NCI-H510A treated with DMSO at 0.1 percent for 48 hours (cell line): ENCODE data around the gene ELAVL2.
"Not testable (repeated sequence)": the region's sequence is repeated elsewhere in the genome, so short reads cannot be mapped to it uniquely, and the experiment has no call there.

Experiments used
- DNase-seq: peaks from one replicate; lab custom pipeline; 2025; lab: John Stamatoyannopoulos, UW

Gene ELAVL2

DNA sequence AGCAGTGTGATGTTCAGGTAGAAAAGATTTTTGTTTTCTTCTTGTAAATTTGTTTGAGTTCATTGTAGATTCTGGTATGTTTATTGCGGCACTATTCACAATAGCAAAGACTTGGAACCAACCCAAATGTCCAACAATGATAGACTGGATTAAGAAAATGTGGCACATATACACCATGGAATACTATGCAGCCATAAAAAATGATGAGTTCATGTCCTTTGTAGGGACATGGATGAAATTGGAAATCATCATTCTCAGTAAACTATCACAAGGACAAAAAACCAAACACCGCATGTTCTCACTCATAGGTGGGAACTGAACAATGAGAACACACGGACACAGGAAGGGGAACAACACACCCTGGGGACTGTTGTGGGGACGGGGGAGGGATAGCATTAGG lies 103.0 kb downstream of the ELAVL2 start:
- DNase-seq, result not testable (repeated sequence)

DNA sequence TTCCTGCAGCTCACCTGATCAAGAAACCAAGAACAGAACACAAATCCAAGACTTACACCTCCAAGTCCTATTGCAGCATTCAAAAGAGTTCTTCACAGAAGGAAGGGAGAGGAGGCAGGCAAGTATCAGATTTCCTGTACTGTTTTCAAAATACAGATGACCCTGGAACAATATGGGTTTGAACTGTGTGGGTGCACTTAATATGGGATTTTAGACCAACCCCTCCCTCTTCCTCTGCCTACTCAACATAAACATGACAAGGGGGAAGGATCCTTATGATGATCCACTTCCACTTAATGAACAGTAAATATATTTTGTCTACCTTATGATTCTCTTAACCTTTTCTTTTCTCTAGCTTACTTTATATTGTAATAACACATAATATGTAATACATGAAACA lies 104.6 kb downstream of the ELAVL2 start:
- DNase-seq, result no peak

DNA sequence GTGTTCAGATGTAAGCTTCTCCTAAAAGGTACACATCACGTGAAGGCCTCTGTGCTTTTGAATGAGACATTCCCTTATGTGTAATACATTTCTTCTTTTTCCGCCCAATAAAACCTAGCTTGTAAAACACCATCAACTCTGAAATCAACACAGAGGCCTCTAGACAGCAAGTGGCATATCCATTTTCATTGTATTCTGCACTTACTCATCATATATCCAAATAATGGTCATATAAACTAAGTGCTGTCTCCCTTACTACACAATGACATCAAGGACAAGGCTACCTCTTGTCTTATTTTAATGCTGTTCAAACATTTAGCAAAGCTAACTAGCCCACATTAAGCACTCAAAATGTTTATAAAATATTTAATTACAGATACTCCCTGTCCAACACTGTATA lies 108.5 kb downstream of the ELAVL2 start:
- DNase-seq, result peak; percentile 35

DNA sequence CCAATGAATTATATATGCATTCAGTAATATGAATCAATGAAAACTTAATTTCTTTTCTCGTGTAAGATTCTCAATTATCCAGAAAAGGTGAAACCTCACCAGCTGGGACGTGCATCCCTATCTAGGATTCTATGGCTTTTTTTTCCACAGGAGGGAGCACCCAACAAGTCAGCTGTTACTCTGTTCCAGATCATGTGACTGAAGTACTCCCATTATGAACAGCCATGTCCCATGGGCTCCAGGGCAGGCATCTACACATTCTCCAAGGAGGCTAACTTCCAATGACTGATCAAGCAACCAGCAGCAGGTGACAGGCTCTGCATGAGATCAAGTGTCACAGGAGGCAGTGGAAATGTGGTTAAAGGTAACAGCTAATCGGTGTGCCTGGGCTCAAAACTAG lies 118.8 kb downstream of the ELAVL2 start:
- no peak for DNase-seq

DNA sequence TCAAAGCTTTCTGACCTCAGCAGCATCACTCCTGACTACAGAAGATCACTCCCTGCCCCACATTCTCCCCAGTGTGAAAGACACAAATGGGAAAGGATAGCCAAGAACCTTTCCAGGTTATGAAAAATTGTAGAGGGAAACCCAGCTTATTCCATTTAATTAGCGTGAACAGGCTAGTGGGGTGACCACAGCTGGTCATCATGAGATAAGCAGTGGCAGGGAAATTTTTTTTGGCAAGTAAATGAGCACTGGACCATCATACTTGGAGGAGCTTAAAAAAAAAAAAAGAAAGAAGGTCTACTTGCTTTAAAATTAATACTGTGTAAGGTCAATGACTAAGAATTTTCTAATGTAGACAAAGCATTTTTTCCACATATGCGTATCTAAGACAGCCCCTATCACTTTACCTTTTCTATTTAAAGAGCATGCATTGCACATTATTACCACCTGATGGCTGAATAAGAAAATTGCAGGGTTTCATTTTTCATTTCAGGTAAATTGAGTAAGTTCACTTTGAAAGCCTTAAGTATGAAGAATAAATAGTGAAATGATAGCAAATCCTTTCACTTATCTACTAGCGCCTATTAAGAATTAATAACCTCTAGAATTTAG lies 123.6 kb downstream of the ELAVL2 start:
- DNase-seq, result no peak

DNA sequence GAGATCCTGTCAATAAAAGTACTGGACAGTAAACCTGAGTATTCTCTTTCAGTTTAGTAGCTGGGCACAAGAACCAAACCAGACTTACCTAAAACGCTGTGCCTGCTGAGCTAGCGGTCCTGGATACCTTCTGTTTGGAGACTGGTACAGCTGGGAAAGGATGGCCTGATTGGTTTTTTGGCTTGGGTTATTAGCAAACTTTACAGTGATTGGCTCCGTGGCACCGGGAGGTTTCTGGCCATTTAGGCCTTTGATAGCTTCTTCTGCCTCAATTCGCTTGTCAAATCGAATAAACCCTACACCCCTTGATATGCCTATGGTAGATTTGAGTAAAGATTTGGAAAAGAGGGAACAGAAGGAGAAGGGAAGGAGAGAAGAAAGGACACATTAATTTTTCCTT lies 124.7 kb downstream of the ELAVL2 start:
- no peak for DNase-seq

DNA sequence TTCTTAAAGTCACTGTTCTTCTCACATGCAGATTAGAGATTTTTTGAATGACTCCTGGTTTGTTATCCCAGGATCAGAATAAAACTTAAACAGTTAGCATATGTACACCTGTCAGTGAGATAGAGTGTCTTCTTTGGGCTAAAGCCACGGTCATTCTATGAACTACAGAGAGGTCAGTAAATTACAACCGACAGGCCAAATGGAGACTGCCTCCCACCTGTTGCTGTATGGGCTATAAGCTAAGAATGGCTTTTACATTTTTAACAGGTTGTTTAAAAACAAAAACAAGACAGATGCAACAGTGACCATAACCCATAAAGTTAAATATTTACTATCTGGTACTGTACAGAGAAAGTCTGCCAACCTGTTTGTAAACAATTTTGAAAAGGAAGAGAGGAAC lies 125.7 kb downstream of the ELAVL2 start:
- DNase-seq, result no peak

DNA sequence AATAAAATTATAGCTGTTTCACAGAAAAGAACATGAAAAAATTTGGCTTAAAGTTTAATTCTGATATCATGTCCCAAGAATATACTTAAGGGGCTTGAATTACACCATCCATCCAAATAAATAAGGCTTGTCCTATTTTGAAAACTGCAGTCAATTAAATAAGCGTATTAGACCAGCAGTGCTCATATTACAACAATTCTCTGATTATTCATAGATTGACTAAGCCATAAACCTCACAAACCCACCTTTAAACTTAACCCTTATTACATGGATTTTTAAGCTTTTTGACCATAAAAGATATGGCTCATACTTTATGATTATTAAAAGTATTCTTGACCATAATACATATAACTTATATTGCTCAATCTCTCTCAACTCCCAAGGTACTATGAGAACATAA lies 127.9 kb downstream of the ELAVL2 start:
- DNase-seq, result no peak

DNA sequence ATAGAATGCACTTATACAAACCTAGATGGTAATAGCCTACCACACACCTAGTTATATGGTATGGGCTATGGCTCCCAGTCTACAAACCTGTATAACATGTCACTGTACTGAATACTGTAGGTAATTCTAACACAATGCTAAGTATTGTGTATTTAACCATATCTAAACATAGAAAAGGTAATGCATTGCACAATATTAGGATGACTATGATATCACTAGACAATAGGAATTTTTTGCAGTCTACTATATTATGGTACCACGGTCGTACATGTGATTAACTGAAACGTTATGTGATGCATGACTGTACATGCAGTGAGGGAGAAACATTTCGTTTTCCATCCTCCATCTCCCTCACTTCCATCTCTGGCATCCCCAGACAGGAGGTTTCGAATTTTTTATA lies 130.5 kb downstream of the ELAVL2 start:
- no peak for DNase-seq

DNA sequence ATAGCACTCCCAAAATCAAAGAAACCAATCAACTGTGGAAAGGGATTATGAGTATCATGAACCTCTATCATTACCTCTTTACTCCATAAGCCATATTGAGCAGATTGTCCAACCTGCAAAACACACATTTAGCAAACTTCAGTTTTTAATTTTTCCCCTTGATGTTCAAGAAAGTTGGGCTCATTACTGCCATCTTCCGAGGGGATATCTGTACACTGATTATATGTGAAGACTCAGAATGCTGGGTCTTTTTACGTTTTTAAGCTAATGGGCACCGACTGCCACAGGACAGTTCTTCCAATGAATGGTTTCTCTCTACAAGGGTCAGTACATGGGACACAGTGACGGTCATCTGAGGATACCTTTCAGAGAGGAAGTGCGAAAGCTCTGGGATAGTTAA lies 132.7 kb downstream of the ELAVL2 start:
- DNase-seq, result no peak

DNA sequence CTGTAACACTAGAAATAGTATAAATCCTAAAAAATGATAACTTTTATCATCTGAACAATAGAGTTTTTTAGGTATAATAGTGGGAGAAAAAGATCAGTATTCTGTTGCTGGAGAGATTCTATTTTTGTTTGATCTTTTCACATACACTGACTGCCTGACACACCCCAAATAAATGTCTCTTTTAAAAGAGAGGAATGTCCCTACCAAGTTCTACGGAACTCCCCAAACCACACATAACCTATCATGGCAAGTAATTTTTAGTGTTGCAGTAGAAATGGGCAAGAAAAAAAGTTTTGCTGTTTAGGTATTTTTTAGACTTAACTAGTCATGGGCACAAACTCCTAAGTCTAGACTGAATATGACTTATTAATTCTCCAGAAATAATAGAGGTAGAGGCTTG lies 139.1 kb downstream of the ELAVL2 start:
- DNase-seq, result no peak

DNA sequence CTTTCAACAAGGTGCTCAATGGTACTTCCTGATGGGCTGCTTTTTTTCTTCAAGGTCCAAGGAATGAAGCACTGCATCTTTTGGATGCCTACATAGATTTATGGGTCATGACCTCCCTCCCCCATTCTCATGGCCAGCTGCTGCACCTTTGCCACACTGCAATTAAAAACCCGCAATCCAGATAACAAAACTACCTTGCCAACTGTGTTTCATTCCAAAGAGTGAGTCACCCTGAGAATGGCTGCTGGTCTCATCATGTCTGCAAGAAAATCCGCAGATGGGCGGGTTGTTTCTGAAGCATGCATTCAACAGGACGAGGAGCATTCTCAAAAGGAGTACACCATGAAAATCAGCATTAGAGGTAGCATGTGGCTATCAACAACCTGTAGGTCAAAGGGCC lies 139.8 kb downstream of the ELAVL2 start:
- DNase-seq, result no peak

DNA sequence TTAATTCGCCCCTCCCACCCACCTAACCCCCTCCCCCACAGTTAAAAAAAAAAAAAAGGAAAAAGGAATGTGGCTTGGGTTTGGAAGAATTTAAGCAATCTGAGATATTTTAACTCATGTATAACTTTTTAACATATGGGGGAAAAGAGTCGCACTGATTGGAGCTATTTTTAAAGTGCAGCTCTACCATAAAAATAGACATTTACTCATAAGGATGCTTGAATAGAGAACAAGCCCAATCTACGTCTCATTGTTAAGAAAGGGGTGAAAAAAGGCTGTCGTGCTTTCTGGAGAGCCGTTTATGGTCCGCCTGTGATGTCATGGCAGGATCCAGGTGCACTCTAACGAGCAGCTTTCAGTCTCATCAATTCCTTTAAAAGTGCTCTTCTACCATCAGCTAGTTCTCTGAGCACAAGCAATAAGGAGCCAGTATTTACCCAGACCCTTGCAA lies 142.4 kb downstream of the ELAVL2 start:
- DNase-seq, result no peak

DNA sequence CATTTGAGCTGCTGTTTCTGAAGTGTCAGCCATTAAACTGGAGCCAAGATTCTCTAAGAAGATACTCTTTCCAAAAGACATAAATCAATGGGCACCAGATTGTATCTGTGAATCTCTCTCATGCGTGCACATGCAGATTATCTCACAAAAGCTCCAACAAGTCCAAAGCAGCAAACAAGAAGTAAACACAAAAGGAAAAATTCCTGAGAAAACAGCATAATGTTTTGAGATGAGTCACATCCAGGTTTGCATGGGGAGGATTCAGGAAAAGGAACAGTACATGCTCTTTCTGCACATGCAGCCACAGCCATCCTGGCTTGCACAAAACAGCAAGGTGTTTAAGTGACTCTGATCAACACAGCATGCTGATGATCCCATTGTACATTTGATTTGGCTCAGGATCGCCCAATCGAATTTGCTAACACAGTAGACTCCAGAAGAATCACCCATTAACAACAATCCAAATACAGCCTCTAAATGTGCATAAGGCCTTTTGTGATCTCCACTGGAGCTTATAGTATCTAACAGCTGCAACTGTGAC lies 143.1 kb downstream of the ELAVL2 start:
- DNase-seq, result no peak

DNA sequence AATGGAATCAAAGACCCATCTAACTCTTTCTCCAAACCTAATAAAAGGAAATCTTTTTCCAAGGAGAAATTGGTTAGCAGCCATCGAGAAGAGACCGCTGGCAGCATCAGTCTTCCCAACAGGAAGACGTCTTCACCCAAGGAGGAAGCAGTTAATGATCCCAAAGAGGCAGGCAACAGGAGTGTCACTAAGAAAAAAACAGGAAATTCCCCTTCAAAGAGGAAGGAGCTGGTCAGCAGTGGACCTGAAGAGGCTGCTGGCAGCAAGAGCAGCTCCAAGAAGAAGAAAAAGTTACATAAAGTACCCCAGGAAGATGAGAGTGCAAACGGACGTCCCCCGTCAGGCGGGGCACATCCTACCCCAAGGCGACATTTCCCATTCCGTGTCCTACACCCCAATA lies 143.7 kb downstream of the ELAVL2 start:
- DNase-seq, result no peak

DNA sequence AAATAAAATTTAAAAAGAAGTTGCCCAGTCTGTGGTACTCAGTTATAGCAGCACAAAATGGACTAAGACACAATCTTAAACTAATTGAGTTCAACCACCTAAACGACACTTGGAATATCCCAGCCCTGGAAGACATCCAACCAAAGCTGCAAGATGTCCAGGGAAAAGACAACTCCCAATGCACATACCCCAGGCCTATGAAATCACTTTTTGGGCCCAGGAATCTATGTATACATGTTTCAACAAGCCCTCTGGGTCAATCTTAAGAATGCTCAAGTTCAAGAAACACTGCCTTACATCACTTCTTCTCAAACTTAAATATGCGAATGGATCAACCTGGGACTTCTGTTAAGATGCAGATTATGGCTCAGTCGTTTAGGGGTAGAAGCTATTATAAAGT lies 148.6 kb downstream of the ELAVL2 start:
- no peak for DNase-seq

DNA sequence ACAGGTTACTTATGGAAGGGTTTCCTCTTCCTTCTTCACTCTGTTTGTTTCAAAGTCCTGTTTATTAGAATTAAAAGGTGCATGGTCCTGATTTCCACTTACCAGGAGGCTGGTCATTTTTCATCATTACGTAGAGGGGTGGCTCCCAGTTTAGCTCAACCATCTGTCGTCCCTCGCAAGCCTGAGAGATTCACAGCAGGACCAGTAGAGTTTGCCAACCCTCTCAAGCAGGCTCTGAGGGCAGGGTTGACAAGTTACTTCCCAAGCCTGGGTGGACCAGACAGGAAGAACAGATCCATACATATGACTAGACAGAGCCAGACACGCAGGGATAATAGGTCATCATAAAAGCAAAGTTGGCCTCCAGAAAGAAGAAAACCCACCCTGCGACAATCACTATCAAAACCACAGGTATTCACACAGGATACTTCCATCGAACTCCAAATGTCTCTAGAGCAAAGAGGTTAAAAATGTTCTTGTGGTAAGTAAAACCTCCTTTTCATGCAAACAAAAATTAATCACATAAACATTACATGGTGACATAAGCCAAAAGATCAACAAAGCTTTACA lies 151.9 kb downstream of the ELAVL2 start:
- no peak for DNase-seq

DNA sequence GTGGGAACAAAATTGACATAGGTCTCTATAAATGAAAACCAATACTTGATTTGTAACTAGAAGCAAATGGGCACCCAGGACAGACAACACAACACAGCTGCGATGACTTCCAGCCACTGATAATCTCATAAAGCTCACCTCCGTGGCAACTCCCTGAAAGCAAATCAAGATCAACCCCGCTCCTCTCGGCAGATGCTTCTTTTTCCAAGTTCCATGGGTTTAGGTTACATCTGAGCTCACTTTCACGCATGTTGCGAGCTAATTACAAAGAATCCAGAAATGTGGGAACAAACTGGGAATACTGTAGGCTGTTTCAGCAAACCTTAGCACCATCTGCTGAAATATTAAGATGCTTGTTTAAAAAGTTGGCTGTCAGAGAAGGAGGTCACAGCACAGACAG lies 153.9 kb downstream of the ELAVL2 start:
- no peak for DNase-seq

DNA sequence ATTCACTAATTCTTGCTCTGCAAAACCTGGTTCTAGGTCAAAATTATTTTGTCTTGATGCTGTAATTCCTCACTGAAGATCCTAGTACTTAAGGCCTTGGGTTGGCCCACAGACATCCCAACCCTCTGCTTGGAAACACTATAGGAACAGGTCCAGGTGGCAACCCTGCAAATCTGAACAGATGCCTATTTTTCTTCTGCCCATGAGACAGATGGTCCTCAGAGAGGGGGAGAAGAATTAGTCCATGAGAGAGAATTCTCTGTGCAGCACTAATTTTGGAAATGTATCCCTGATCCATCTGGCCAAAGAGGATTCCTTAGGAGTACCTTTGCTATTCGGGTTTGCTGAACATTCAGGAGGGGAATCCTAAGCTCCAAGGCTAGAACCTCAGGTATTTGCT lies 156.3 kb downstream of the ELAVL2 start:
- DNase-seq, result no peak

DNA sequence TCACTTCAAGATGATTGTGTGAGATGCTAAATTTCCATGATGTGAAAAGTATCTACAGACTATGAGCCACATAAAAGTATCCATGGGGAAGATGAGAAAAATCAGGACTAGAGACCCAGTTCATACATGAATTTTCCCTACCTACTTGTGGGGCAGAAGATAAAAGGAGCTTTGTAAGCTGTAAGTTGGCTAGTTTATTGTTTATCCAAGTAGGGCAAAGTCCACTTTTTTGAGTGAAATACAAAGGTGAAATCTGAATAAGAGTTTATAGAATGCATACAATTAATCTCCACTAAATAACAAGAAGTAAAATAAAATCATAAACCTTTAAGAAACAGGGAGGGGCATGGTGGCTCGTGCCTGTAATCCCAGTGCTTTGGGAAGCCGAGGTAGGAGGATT lies 160.4 kb downstream of the ELAVL2 start:
- no peak for DNase-seq

DNA sequence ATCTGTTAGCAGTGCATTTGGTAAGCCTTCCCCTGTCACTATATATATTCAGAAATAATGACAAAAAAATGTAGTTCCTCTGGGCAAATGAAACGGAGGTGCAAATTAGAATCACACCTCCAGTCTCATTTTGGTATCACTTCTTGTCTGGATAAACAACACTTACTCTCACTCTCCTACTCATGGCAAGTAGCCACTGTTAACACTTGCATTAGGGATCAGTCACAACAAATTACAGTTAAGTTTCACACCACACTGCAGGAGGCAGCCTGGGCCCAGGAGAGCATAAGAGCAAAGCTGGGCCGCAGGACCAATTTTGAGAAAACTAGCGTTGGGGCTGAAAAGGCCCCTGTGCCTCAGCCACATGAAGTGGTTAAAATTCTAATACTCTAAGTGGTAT lies 161.0 kb downstream of the ELAVL2 start:
- no peak for DNase-seq

DNA sequence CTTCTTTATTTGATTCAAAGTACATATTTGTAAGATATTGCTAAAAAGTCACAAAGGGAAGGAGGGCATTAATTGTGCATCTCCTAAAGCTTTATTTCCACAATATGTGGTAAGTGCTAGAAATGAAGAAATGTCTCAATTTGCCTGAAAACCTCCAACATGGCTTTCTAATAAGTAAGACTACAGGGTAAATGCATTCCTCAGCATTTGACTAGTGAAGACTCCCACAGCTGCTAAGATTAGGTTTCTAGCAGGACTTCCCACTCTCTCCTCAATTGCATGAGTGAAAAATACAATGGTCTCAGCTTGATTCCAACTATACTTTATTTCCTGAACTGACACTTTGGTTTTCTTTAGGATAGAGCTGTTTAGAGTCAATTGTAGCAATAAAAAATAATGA lies 162.1 kb downstream of the ELAVL2 start:
- DNase-seq, result no peak

DNA sequence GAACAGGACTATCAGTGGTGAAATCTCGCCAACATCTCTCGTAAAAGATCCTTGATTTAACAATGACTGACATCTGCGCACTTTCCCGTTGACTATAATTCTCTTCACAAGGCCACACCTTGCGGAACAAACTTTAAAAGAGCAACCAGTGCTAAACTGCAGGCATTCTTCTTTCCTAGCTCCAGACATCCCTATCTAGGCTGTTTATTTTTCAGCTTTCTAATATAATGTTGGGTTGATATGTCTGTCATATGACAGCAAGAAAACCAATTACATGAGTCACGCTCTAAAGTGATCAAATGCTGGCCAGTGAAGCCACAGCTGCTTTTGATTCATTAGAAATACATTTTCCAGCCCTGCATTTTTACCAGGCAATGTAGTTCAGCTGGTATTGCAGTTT lies 162.5 kb downstream of the ELAVL2 start:
- no peak for DNase-seq

DNA sequence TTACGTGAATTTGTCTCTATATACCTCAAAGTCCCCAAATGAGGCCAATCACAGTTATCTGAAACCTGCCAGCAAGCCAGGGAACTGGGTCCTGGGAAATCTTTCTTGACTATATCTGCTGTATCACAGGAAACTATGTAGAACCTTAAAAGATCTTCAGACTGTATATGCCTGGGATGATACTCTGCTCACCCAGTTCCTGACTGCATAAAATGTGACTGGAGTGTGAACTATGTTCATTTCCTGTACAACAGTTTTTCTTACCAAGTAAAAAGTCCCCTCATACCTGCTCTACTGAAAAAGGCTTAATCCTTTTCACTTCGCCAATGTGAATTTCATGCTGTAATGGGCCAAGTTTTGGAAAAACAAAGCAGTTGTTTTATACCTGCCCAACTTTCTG lies 162.9 kb downstream of the ELAVL2 start:
- DNase-seq, result no peak
